HepG2 (cell line): ENCODE data around the gene CYP4F2. TPM values are rescaled to one million over a fixed set of nuclear protein-coding genes. Genes with fewer than 3 reads are reported as not detected.

Experiments used
- ATAC-seq: fragments of 200-7000 bp; cut with Tn5 transposase; 3 replicates; pipeline ENCODE4 v1.9.1; 2020; ENCODE audit warnings: mild to moderate bottlenecking, moderate library complexity
- BruUV-seq: library from RNA; stranded (reverse); fragments of 400-500 nt; replicated peaks from 2 replicates; lab custom pipeline; 2021; lab: Mats Ljungman, UMichigan
- CTCF ChIA-PET: fragments of 300-600 bp; formaldehyde crosslinking; extraction: SDS; loops from one replicate; lab custom pipeline; 2021; ENCODE audit warnings: low total read pairs, inconsistent platforms, low intra/inter-chr PET ratio; lab: Yijun Ruan, JAX
- POLR2A ChIA-PET: fragments of 350-600 bp; sonication (Branson Sonifier 250); formaldehyde crosslinking; loops from one replicate; lab custom pipeline; 2020; ENCODE audit warnings: antibody characterized with exemption, inconsistent platforms; lab: Yijun Ruan, JAX
- DNase-seq: peaks from one replicate; pipeline ENCODE4 v3.0.0-alpha.2; 2015; ENCODE audit warnings: low spot score
- FAIRE-seq: peaks from 3 replicates; lab custom pipeline; 2011; peaks lifted over from hg19 to GRCh38; lab: Jason Lieb, UNC
- H2AFZ ChIP-seq: one replicate; pipeline ENCODE4 v1.6.1; 2011; ENCODE audit warnings: low read length, inconsistent platforms
- H3K27ac ChIP-seq: fragments of 300-600 bp; 3 replicates; pipeline ENCODE4 v1.8.0; 2011; ENCODE audit warnings: mixed run types, mild to moderate bottlenecking, mixed read lengths, low read length, inconsistent platforms; ENCODE audit not compliant: insufficient read depth; ENCODE audit errors: extremely low read length
- H3K27me3 ChIP-seq, 2 experiments: fragments of 200-600 bp in 1 of 2; 2 replicates in 1 of 2; 3 replicates in 1 of 2; pipeline versions ENCODE4 v1.6.0 to v1.8.0; 2011; ENCODE audit warnings: low read length in 2 of 2, mild to moderate bottlenecking in 2 of 2, moderate library complexity in 2 of 2, inconsistent platforms in 1 of 2; ENCODE audit not compliant: insufficient read depth in 2 of 2, control insufficient read depth in 1 of 2
- H3K36me3 ChIP-seq, 2 experiments: fragments of 200-600 bp in 1 of 2; replicated peaks in 1 of 2; 2 replicates in 1 of 2; 3 replicates in 1 of 2; pipeline versions ENCODE4 v1.5.1 to v1.8.0; 2011; ENCODE audit warnings: low read length in 2 of 2, inconsistent platforms in 1 of 2; ENCODE audit not compliant: insufficient read depth in 2 of 2, control insufficient read depth in 1 of 2
- H3K4me1 ChIP-seq: 2 replicates; pipeline ENCODE4 v1.5.1; 2012; ENCODE audit warnings: low read length, inconsistent platforms; ENCODE audit not compliant: insufficient read depth
- H3K4me2 ChIP-seq: 2 replicates; pipeline ENCODE4 v1.6.0; 2011; ENCODE audit warnings: low read depth, low read length, inconsistent platforms
- H3K4me3 ChIP-seq, 3 experiments: fragments of 200-600 bp in 1 of 3; sonication (generic), shearing (Covaris generic) in 1 of 3; replicated peaks in 1 of 3; 2 replicates each; pipeline ENCODE4 v1.5.1; 2011 to 2016; ENCODE audit warnings: low read length in 3 of 3, inconsistent platforms in 2 of 3, low read depth in 2 of 3, mild to moderate bottlenecking in 2 of 3, control low read depth in 1 of 3, mixed read lengths in 1 of 3; ENCODE audit not compliant: insufficient read depth in 1 of 3
- H3K79me2 ChIP-seq: one replicate; pipeline ENCODE4 v1.6.1; 2011; ENCODE audit warnings: low read length, inconsistent platforms; ENCODE audit not compliant: insufficient read depth
- H3K9ac ChIP-seq: 2 replicates; pipeline ENCODE4 v1.6.0; 2011; ENCODE audit warnings: mild to moderate bottlenecking, low read depth, low read length, inconsistent platforms; ENCODE audit not compliant: insufficient read depth
- H3K9me3 ChIP-seq: 2 replicates; pipeline ENCODE4 v1.5.1; 2012; ENCODE audit warnings: mild to moderate bottlenecking, low read length
- H4K20me1 ChIP-seq: 2 replicates; pipeline ENCODE4 v1.6.0; 2011; ENCODE audit warnings: inconsistent platforms, mild to moderate bottlenecking, low read length, moderate library complexity; ENCODE audit not compliant: insufficient read depth
- HNF1B ChIP-seq: sonication (generic); formaldehyde crosslinking; IDR thresholded peaks from 2 replicates; pipeline ENCODE4 v1.5.1; 2020; ENCODE audit warnings: mild to moderate bottlenecking, moderate library complexity, missing genetic modification reagents
- KMT2B ChIP-seq: IDR thresholded peaks from 2 replicates; pipeline ENCODE4 v1.6.1; 2016; ENCODE audit warnings: missing genetic modification reagents, missing compliant biosample characterization
- NFYB ChIP-seq: sonication (generic); formaldehyde crosslinking; IDR thresholded peaks from 2 replicates; pipeline ENCODE4 v1.4.0; 2020; ENCODE audit warnings: missing genetic modification reagents
- NRL ChIP-seq: sonication (generic); formaldehyde crosslinking; IDR thresholded peaks from 2 replicates; pipeline ENCODE4 v1.5.0; 2020; ENCODE audit warnings: missing genetic modification reagents, mild to moderate bottlenecking, moderate library complexity, borderline replicate concordance
- PBX2 ChIP-seq: IDR thresholded peaks from 2 replicates; pipeline ENCODE4 v1.6.1; 2016; ENCODE audit warnings: control low read depth
- POGZ ChIP-seq: sonication (generic); formaldehyde crosslinking; IDR thresholded peaks from 2 replicates; pipeline ENCODE4 v1.4.0; 2020; ENCODE audit warnings: mild to moderate bottlenecking, missing genetic modification reagents
- TMF1 ChIP-seq: sonication (generic); formaldehyde crosslinking; IDR thresholded peaks from 2 replicates; pipeline ENCODE4 v1.8.1; 2022; ENCODE audit warnings: low read depth, missing genetic modification reagents
- ZBTB39 ChIP-seq: sonication (generic); formaldehyde crosslinking; IDR thresholded peaks from 2 replicates; pipeline ENCODE4 v1.5.0; 2020; ENCODE audit warnings: missing genetic modification reagents
- ZFP91 ChIP-seq: sonication (generic); formaldehyde crosslinking; IDR thresholded peaks from 2 replicates; pipeline ENCODE4 v1.9.0; 2022; ENCODE audit warnings: missing genetic modification reagents, mild to moderate bottlenecking, borderline replicate concordance
- ZNF276 ChIP-seq: sonication (generic); formaldehyde crosslinking; IDR thresholded peaks from 2 replicates; pipeline ENCODE4 v1.4.0; 2020; ENCODE audit warnings: mild to moderate bottlenecking, low read depth, missing genetic modification reagents
- ZNF441 ChIP-seq: sonication (generic); formaldehyde crosslinking; IDR thresholded peaks from 2 replicates; pipeline ENCODE4 v1.7.0; 2021; ENCODE audit warnings: missing genetic modification reagents, borderline replicate concordance
- ZNF710 ChIP-seq: sonication (generic); formaldehyde crosslinking; IDR thresholded peaks from 2 replicates; pipeline ENCODE4 v1.5.0; 2020; ENCODE audit warnings: mild to moderate bottlenecking, missing genetic modification reagents, borderline replicate concordance
- ZNF737 ChIP-seq: sonication (generic); formaldehyde crosslinking; IDR thresholded peaks from 2 replicates; pipeline ENCODE4 v1.5.0; 2020; ENCODE audit warnings: missing genetic modification reagents, mild to moderate bottlenecking, borderline replicate concordance
- ZSCAN12 ChIP-seq: sonication (generic); formaldehyde crosslinking; IDR thresholded peaks from 2 replicates; pipeline ENCODE4 v1.9.0; 2021; ENCODE audit warnings: mild to moderate bottlenecking, missing genetic modification reagents
- WGBS: methylation state at CpG from one replicate; pipeline ENCODE4 v1.1.6; 2017; ENCODE audit warnings: low lambda C conversion rate; 5-methylcytosine and 5-hydroxymethylcytosine counted together
- in situ Hi-C: cut with HindIII; loops from 2 replicates; pipeline ENCODE4 v1.10.0; 2017; ENCODE audit warnings: low pct_unique_long_range_greater_than_20kb; ENCODE audit not compliant: extremely low pct_ligation_motif_present
- intact Hi-C: fragments of 100-400 bp; cut with micrococcal nuclease; formaldehyde crosslinking; loops from one replicate; pipeline ENCODE4 v1.10.0; 2022; ENCODE audit not compliant: unreplicated experiment
- polyA plus RNA-seq, 8 experiments: library from polyadenylated mRNA; depleted of rRNA in 3 of 8; stranded (reverse) in 7 of 8; unstranded in 1 of 8; fragments of >200 nt; fragmentation: Illumina TruSeq in 4 of 8; extraction: Trizol in 4 of 8; gene quantifications; 2 replicates each; pipeline versions ENCODE4 v1.2.1 to v1.2.3, GENCODE V29; 2011 to 2016; ENCODE audit warnings: low read depth in 4 of 8, missing spikeins in 1 of 8, mixed read lengths in 1 of 8; ENCODE audit not compliant: insufficient read depth in 1 of 8
- total RNA-seq, 5 experiments: library from RNA; depleted of rRNA; stranded (reverse); fragments of >200 nt; fragmentation: Illumina TruSeq; extraction: Trizol; gene quantifications; 2 replicates each; pipeline ENCODE4 v1.2.3, GENCODE V29; 2016; ENCODE audit warnings: low read depth in 1 of 5

The CYP4F2 gene
- total and polyA plus RNA-seq, 2 of the 13 experiments (the other 11 are each of a cell fraction or from before 2014, with no cell fraction given), result 3.7 to 3.9 TPM

- H3K9ac ChIP-seq, result no peak overlapping the region
- CTCF ChIA-PET, result no interaction called here
- intact Hi-C loops, result no loop called here
- TF ChIP-seq ZNF276 (CRISPR knock-in tag) (no peak), PBX2 (CRISPR knock-in tag) (no peak), KMT2B (no peak), NFYB (CRISPR knock-in tag) (no peak), NRL (CRISPR knock-in tag) (no peak), ZNF710 (CRISPR knock-in tag) (no peak), ZBTB39 (CRISPR knock-in tag) (no peak), ZFP91 (CRISPR knock-in tag) (no peak), HNF1B (CRISPR knock-in tag) (no peak), ZSCAN12 (no peak), POGZ (CRISPR knock-in tag) (no peak), TMF1 (CRISPR knock-in tag) (no peak), ZNF737 (no peak), ZNF441 (no peak)
- TF ChIP-seq, all 625 proteins: peak for 0
- Histone ChIP-seq H3K36me3 (no peaks in the 10 kb centered on the region), H3K9me3 (no peaks in the 10 kb centered on the region), H3K27me3 (peaks cover 0 to 2% of the 10 kb centered on the region in 2 experiments; a peak in 2 of 5 replicates), H3K4me1 (peaks cover 11% of the 10 kb centered on the region; the same call in 1 of the 2 replicates), H3K27ac (no peak overlapping the region), H3K79me2 (no peaks in the 10 kb centered on the region), H2AFZ (no peak overlapping the region), H3K4me2 (no peak overlapping the region), H4K20me1 (no peaks in the 10 kb centered on the region), H3K4me3 (no peak overlapping the region)
- FAIRE-seq (no peak), ATAC-seq (no peak), DNase-seq (no peak)
- in situ Hi-C loops, result no loop called here
- BruUV-seq, result no TSS peak
- 73% methylated on average over 10 of the region's 10 CpGs for WGBS
- POLR2A ChIA-PET, result interaction anchor here (1.5 kb wide), 1 partner anchor 7 kb away, joined by 7 read pairs; no protein-coding TSS in a partner anchor
Observed at GRCh38 chr19:15829306-15829698, 68.6 kb downstream of the CYP4F2 start.
